ENCODE results near the gene VAV2.

Gene VAV2

DNA sequence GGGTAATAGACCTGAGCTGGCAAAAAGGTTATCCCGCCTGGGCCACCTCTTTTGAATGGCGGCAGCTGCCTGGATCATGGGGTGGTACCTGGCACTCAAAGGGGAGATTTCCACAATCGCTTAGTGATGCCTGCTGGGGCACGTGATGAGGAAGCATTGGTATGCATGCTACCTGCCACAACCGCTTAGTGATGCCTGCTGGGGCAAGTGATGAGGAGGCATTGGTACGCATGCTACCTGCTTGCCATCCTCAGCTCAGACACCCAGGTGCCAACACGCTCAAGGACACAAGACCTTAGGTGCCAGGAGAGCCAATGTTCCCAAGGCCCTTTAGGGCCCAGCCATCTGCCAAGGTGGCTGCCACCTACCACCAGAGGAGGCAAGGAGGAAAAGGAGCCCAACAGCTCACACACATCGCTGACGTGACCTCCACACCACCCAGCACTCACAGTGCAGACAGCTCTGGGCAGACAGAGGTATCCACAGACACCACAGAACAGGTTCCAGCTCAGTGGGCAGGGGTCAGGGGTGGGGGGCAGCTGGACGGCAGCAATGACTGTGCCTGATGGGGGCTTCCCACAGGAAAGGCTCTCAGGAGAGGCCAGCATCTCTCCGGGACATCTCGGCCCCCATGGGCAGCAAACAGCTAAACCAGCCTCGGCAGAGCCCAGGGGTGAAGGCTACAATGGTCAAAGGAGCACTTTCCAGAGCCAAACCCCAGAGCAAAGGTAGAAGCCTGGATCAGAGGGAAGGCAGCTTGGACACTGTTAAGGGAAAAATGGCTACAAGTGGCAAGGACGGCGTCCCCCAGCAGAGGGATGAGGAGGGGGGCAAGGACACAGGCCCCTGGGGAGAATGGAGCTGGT, 210.9 kb downstream of the VAV2 start:
- no peak for TF ChIP-seq CTCF (IDR thresholded peaks at IDR 0.05)

DNA sequence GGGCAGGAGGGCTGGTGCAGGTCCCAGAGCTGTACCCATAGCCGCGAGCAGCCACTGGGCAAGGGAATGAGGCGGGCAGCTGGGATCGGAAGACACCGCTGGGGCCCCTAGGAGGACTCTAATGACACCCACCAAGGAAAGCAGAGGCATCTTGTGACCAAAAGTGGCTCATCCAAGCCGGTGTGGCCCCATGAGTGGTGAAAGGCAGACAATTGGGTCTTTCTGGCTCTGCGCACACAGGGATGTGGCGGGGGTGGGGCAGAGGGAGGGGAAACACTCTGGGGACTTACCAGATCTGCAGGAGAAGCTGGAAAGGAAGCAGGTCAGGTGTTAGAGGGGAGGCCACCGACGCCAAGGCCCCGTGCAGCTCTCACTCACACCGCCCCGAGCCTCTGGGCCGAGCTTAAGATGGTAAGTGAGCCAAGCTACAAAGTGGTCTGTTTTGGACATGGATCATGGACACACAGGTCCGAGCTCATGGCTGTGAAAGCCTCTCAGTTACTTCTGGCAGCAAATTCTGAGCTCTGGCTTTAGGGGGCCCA, 211.6 kb downstream of the VAV2 start:
- no peak for TF ChIP-seq CTCF (IDR thresholded peaks at IDR 0.05)

DNA sequence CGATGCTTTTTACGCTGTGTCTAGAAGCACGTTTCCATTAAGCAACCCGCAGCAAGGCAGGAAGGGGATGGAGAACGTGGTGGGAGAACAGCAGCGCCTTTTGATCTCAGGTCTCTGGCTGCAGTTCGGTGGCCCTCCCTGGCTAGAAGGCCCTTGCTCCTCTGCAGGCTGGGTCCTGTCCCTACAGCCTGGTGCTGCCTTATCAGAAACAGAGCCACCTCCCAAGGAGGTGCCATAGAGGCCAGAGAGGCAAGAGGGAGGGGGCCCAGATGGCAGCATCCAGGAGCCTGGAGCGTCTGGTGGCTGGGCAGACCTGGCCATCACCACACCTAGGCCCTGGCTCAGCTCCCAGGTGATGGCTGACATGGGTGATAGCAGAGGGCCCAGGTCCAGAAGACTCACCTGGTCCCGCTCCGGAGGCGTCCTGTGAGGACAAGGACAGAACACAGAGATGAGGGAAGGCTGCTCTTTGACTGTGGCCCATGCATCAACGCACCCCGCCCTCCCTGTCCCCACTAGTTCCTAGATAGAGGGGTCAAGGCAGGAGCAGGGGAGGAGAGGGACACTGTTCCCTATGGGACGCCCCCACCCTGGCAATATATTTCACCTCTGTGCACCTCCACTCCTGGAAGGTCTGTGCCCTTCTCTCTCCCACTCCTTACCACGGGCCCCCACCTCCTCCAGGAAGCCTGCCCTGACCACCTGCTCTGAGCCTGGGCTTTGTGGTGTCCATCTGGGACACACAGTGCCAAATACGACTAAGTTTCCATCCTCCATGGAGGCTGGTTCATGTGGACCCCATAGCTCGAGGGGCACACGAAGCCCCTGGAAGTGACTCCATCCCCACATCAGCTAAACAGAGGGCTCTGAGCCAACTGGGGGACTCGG, 212.4 kb downstream of the VAV2 start:
- TF ChIP-seq CTCF (IDR thresholded peaks at IDR 0.05): no peak

DNA sequence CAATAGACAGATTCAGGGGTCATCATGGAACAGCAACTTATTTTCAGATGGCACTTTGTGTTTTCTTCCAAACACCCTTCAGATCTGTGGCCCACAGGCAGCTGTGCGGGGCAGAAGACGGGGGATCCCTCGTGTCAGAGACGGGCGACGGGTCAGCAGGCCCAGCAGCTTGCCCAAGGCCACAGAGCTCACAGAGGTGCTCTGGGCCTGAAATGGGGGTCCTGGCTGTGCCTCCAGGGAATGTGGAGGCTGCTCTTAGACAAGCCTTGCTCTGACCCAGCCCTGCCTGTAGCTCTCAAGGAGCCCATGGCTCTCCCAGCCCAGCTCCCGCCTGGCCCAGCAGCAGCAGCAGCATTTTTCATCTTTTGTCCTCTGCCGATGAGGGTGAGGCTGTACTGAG, 213.0 kb downstream of the VAV2 start:
- TF ChIP-seq CTCF (IDR thresholded peaks at IDR 0.05): no peak

DNA sequence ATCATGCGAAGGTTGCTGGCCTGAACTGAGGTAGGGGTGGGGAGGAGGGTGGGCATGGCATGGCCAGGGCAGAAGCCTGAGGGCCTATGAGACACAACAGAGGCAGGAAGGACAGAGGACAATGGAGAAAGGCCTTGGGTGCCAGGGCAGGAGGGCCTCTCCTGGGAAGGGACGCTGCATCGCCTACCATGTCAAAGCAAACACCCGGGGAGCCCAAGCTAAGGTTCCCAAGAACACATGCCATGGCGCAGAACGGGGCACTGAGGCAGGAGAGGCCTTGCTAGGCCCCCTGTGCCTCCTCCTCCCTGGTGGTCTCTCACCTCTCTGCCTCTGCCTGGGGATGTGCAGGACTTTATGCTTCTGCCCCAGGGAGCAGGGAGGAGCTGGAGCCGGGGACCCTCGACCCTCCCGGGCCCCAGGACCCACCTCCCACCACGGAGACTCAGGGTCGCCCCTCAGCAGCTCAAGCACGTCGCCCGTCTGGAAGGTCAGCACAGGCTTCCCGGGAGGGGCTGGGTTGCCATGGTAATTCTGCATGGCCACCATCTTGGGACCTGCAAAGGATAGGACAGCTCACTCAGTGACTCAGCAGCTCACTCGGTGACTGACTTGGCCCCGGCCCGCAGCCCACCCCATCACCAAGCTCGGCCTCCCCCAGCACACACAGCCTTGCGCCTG, 213.6 kb downstream of the VAV2 start:
- TF ChIP-seq CTCF (IDR thresholded peaks at IDR 0.05): no peak

DNA sequence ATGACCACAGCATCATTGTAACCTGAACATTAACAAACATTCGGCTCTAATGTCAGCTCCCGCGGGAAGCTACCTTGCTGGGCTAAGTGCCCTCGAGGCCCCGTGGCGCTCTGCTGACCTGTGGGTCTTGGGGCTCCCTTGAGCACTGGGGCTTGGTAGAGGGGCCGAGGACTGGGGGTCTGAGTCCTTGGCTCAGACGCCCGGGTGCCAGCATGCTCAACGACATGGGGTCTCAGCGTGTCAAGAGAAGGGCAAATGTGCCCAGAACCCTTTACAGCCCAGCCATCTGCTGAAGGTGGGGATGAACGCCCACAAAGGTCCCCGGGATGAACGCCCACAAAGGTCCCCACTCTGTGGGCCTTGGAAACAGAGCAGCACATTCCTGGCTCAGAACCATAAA, 214.3 kb downstream of the VAV2 start:
- TF ChIP-seq CTCF (IDR thresholded peaks at IDR 0.05): no peak
